HepG2 (cell line): ENCODE results near the gene UBL7. TPM values are rescaled to one million over a fixed set of nuclear protein-coding genes. Genes with fewer than 3 reads are reported as not detected.

ENCODE experiments used
- ATAC-seq: fragments of 200-7000 bp; cut with Tn5 transposase; 3 replicates; pipeline ENCODE4 v1.9.1; 2020; ENCODE audit warnings: mild to moderate bottlenecking, moderate library complexity
- BruUV-seq: library from RNA; stranded (reverse); fragments of 400-500 nt; replicated peaks from 2 replicates; lab custom pipeline; 2021; lab: Mats Ljungman, UMichigan
- CTCF ChIA-PET: fragments of 300-600 bp; formaldehyde crosslinking; extraction: SDS; loops from one replicate; lab custom pipeline; 2021; ENCODE audit warnings: low total read pairs, inconsistent platforms, low intra/inter-chr PET ratio; lab: Yijun Ruan, JAX
- POLR2A ChIA-PET: fragments of 350-600 bp; sonication (Branson Sonifier 250); formaldehyde crosslinking; loops from one replicate; lab custom pipeline; 2020; ENCODE audit warnings: antibody characterized with exemption, inconsistent platforms; lab: Yijun Ruan, JAX
- DNase-seq: peaks from one replicate; pipeline ENCODE4 v3.0.0-alpha.2; 2015; ENCODE audit warnings: low spot score
- FAIRE-seq: peaks from 3 replicates; lab custom pipeline; 2011; peaks lifted over from hg19 to GRCh38; lab: Jason Lieb, UNC
- H2AFZ ChIP-seq: one replicate; pipeline ENCODE4 v1.6.1; 2011; ENCODE audit warnings: low read length, inconsistent platforms
- H3K27ac ChIP-seq: fragments of 300-600 bp; 3 replicates; pipeline ENCODE4 v1.8.0; 2011; ENCODE audit warnings: mixed run types, mild to moderate bottlenecking, mixed read lengths, low read length, inconsistent platforms; ENCODE audit not compliant: insufficient read depth; ENCODE audit errors: extremely low read length
- H3K27me3 ChIP-seq, 2 experiments: fragments of 200-600 bp in 1 of 2; 2 replicates in 1 of 2; 3 replicates in 1 of 2; pipeline versions ENCODE4 v1.6.0 to v1.8.0; 2011; ENCODE audit warnings: low read length in 2 of 2, mild to moderate bottlenecking in 2 of 2, moderate library complexity in 2 of 2, inconsistent platforms in 1 of 2; ENCODE audit not compliant: insufficient read depth in 2 of 2, control insufficient read depth in 1 of 2
- H3K36me3 ChIP-seq, 2 experiments: fragments of 200-600 bp in 1 of 2; replicated peaks in 1 of 2; 2 replicates in 1 of 2; 3 replicates in 1 of 2; pipeline versions ENCODE4 v1.5.1 to v1.8.0; 2011; ENCODE audit warnings: low read length in 2 of 2, inconsistent platforms in 1 of 2; ENCODE audit not compliant: insufficient read depth in 2 of 2, control insufficient read depth in 1 of 2
- H3K4me1 ChIP-seq: 2 replicates; pipeline ENCODE4 v1.5.1; 2012; ENCODE audit warnings: low read length, inconsistent platforms; ENCODE audit not compliant: insufficient read depth
- H3K4me2 ChIP-seq: 2 replicates; pipeline ENCODE4 v1.6.0; 2011; ENCODE audit warnings: low read depth, low read length, inconsistent platforms
- H3K4me3 ChIP-seq, 3 experiments: fragments of 200-600 bp in 1 of 3; sonication (generic), shearing (Covaris generic) in 1 of 3; replicated peaks in 1 of 3; 2 replicates each; pipeline ENCODE4 v1.5.1; 2011 to 2016; ENCODE audit warnings: low read length in 3 of 3, inconsistent platforms in 2 of 3, low read depth in 2 of 3, mild to moderate bottlenecking in 2 of 3, control low read depth in 1 of 3, mixed read lengths in 1 of 3; ENCODE audit not compliant: insufficient read depth in 1 of 3
- H3K79me2 ChIP-seq: one replicate; pipeline ENCODE4 v1.6.1; 2011; ENCODE audit warnings: low read length, inconsistent platforms; ENCODE audit not compliant: insufficient read depth
- H3K9ac ChIP-seq: 2 replicates; pipeline ENCODE4 v1.6.0; 2011; ENCODE audit warnings: mild to moderate bottlenecking, low read depth, low read length, inconsistent platforms; ENCODE audit not compliant: insufficient read depth
- H3K9me3 ChIP-seq: 2 replicates; pipeline ENCODE4 v1.5.1; 2012; ENCODE audit warnings: mild to moderate bottlenecking, low read length
- H4K20me1 ChIP-seq: 2 replicates; pipeline ENCODE4 v1.6.0; 2011; ENCODE audit warnings: inconsistent platforms, mild to moderate bottlenecking, low read length, moderate library complexity; ENCODE audit not compliant: insufficient read depth
- AKAP8 ChIP-seq: sonication (generic); formaldehyde crosslinking; IDR thresholded peaks from 2 replicates; pipeline ENCODE4 v1.5.1; 2020; ENCODE audit warnings: mild to moderate bottlenecking, missing genetic modification reagents
- ASH2L ChIP-seq: fragments of 300-600, 200-600 bp; sonication (generic); IDR thresholded peaks from 2 replicates; pipeline ENCODE4 v1.7.0; 2017; ENCODE audit warnings: low read depth, mild to moderate bottlenecking, moderate library complexity, mixed read lengths, low read length; ENCODE audit not compliant: insufficient read length
- EZH2 ChIP-seq: conservative IDR thresholded peaks from 2 replicates; pipeline ENCODE4 v1.6.1; 2012; ENCODE audit warnings: mild to moderate bottlenecking, low read depth, low read length, moderate library complexity
- FOXJ3 ChIP-seq: sonication (generic); formaldehyde crosslinking; IDR thresholded peaks from 2 replicates; pipeline ENCODE4 v1.4.0; 2020; ENCODE audit warnings: missing genetic modification reagents, mild to moderate bottlenecking, borderline replicate concordance
- FOXM1 ChIP-seq: sonication (generic); formaldehyde crosslinking; IDR thresholded peaks from 2 replicates; pipeline ENCODE4 v1.5.0; 2020; ENCODE audit warnings: missing genetic modification reagents
- GTF3A ChIP-seq: sonication (generic); formaldehyde crosslinking; conservative IDR thresholded peaks from 2 replicates; pipeline ENCODE4 v1.4.0; 2020; ENCODE audit warnings: mild to moderate bottlenecking, missing genetic modification reagents
- MBNL3 ChIP-seq: fragments of 250-450 bp; sonication (Bioruptor Pico); conservative IDR thresholded peaks from 2 replicates; pipeline ENCODE4 v1.8.0; 2022; ENCODE audit warnings: mild to moderate bottlenecking, inconsistent platforms
- MYNN ChIP-seq: sonication (generic); formaldehyde crosslinking; IDR thresholded peaks from 2 replicates; pipeline ENCODE4 v1.4.0; 2020; ENCODE audit warnings: mild to moderate bottlenecking, low read depth, missing genetic modification reagents
- NFE2L1 ChIP-seq: sonication (generic); formaldehyde crosslinking; IDR thresholded peaks from 2 replicates; pipeline ENCODE4 v1.4.0; 2020; ENCODE audit warnings: missing genetic modification reagents, mild to moderate bottlenecking, borderline replicate concordance
- NPAS2 ChIP-seq: sonication (generic); formaldehyde crosslinking; IDR thresholded peaks from 2 replicates; pipeline ENCODE4 v1.8.0; 2022; ENCODE audit warnings: mild to moderate bottlenecking, missing genetic modification reagents, borderline replicate concordance
- NRL ChIP-seq: sonication (generic); formaldehyde crosslinking; IDR thresholded peaks from 2 replicates; pipeline ENCODE4 v1.5.0; 2020; ENCODE audit warnings: missing genetic modification reagents, mild to moderate bottlenecking, moderate library complexity, borderline replicate concordance
- PLRG1 ChIP-seq: fragments of 450-650 bp; conservative IDR thresholded peaks from 2 replicates; pipeline ENCODE4 v1.6.1; 2016
- SNAI1 ChIP-seq: sonication (generic); formaldehyde crosslinking; IDR thresholded peaks from 2 replicates; pipeline ENCODE4 v1.5.0; 2020; ENCODE audit warnings: mild to moderate bottlenecking, missing genetic modification reagents, borderline replicate concordance
- SP140L ChIP-seq: sonication (generic); formaldehyde crosslinking; IDR thresholded peaks from 2 replicates; pipeline ENCODE4 v1.4.0; 2020; ENCODE audit warnings: missing genetic modification reagents, borderline replicate concordance
- SP5 ChIP-seq: IDR thresholded peaks from 2 replicates; pipeline ENCODE4 v1.6.1; 2016; ENCODE audit warnings: low read depth, borderline replicate concordance
- TARDBP ChIP-seq: sonication (generic); formaldehyde crosslinking; IDR thresholded peaks from 2 replicates; pipeline ENCODE4 v1.8.0; 2022; ENCODE audit warnings: mild to moderate bottlenecking, missing genetic modification reagents
- ZBTB8A ChIP-seq: sonication (generic); formaldehyde crosslinking; IDR thresholded peaks from 2 replicates; pipeline ENCODE4 v1.4.0; 2020; ENCODE audit warnings: mild to moderate bottlenecking, low read depth, missing genetic modification reagents, borderline replicate concordance
- ZFP36L2 ChIP-seq: sonication (generic); formaldehyde crosslinking; IDR thresholded peaks from 2 replicates; pipeline ENCODE4 v1.4.0; 2020; ENCODE audit warnings: missing genetic modification reagents
- ZMYM4 ChIP-seq: sonication (generic); formaldehyde crosslinking; IDR thresholded peaks from 2 replicates; pipeline ENCODE4 v1.8.1; 2023; ENCODE audit warnings: mild to moderate bottlenecking, missing genetic modification reagents
- ZNF143 ChIP-seq: sonication (generic); formaldehyde crosslinking; IDR thresholded peaks from 2 replicates; pipeline ENCODE4 v1.4.0; 2020; ENCODE audit warnings: missing genetic modification reagents
- ZNF530 ChIP-seq: sonication (generic); formaldehyde crosslinking; IDR thresholded peaks from 2 replicates; pipeline ENCODE4 v1.5.0; 2020; ENCODE audit warnings: low read depth, mild to moderate bottlenecking, missing genetic modification reagents
- ZNF605 ChIP-seq: sonication (generic); formaldehyde crosslinking; IDR thresholded peaks from 2 replicates; pipeline ENCODE4 v1.8.0; 2022; ENCODE audit warnings: mild to moderate bottlenecking, missing genetic modification reagents
- ZNF883 ChIP-seq: sonication (generic); formaldehyde crosslinking; IDR thresholded peaks from 2 replicates; pipeline ENCODE4 v1.5.1; 2020; ENCODE audit warnings: mild to moderate bottlenecking, missing genetic modification reagents; ENCODE audit errors: not compliant biosample characterization
- ZSCAN21 ChIP-seq: sonication (generic); formaldehyde crosslinking; IDR thresholded peaks from 2 replicates; pipeline ENCODE4 v1.8.0; 2022; ENCODE audit warnings: mild to moderate bottlenecking, missing genetic modification reagents, moderate library complexity, borderline replicate concordance
- WGBS: methylation state at CpG from one replicate; pipeline ENCODE4 v1.1.6; 2017; ENCODE audit warnings: low lambda C conversion rate; 5-methylcytosine and 5-hydroxymethylcytosine counted together
- in situ Hi-C: cut with HindIII; loops from 2 replicates; pipeline ENCODE4 v1.10.0; 2017; ENCODE audit warnings: low pct_unique_long_range_greater_than_20kb; ENCODE audit not compliant: extremely low pct_ligation_motif_present
- intact Hi-C: fragments of 100-400 bp; cut with micrococcal nuclease; formaldehyde crosslinking; loops from one replicate; pipeline ENCODE4 v1.10.0; 2022; ENCODE audit not compliant: unreplicated experiment
- polyA plus RNA-seq, 8 experiments: library from polyadenylated mRNA; depleted of rRNA in 3 of 8; stranded (reverse) in 7 of 8; unstranded in 1 of 8; fragments of >200 nt; fragmentation: Illumina TruSeq in 4 of 8; extraction: Trizol in 4 of 8; gene quantifications; 2 replicates each; pipeline versions ENCODE4 v1.2.1 to v1.2.3, GENCODE V29; 2011 to 2016; ENCODE audit warnings: low read depth in 4 of 8, missing spikeins in 1 of 8, mixed read lengths in 1 of 8; ENCODE audit not compliant: insufficient read depth in 1 of 8
- total RNA-seq, 5 experiments: library from RNA; depleted of rRNA; stranded (reverse); fragments of >200 nt; fragmentation: Illumina TruSeq; extraction: Trizol; gene quantifications; 2 replicates each; pipeline ENCODE4 v1.2.3, GENCODE V29; 2016; ENCODE audit warnings: low read depth in 1 of 5

Gene UBL7
- total and polyA plus RNA-seq, 2 of the 13 experiments (the other 11 are each of a cell fraction or from before 2014, with no cell fraction given): 55.0 to 63.5 TPM

- 94% methylated on average over 4 of the region's 4 CpGs for WGBS
- DNase-seq: no peak
- in situ Hi-C loops: no loop called here
- H3K27ac ChIP-seq: no peak overlapping the region
- FAIRE-seq: no peak
- TF ChIP-seq EZH2 (no peak), PLRG1 (no peak), GTF3A (CRISPR knock-in tag) (no peak), SNAI1 (CRISPR knock-in tag) (no peak), MYNN (CRISPR knock-in tag) (no peak), ZNF530 (CRISPR knock-in tag) (no peak), ZNF605 (CRISPR knock-in tag) (no peak), ZMYM4 (CRISPR knock-in tag) (no peak), ZSCAN21 (CRISPR knock-in tag) (no peak)
- TF ChIP-seq, all 625 proteins: peak for 0
- ChIA-PET CTCF (no interaction called here), POLR2A (no interaction called here)
- intact Hi-C loops: no loop called here
- ATAC-seq: no peak
- Histone ChIP-seq H3K27me3 (no peaks in the 10 kb centered on the region), H3K4me2 (no peak overlapping the region), H3K36me3 (no peaks in the 10 kb centered on the region), H3K79me2 (no peaks in the 10 kb centered on the region), H3K4me1 (peaks cover 10% of the 10 kb centered on the region), H2AFZ (no peak overlapping the region), H3K9ac (no peak overlapping the region), H4K20me1 (no peaks in the 10 kb centered on the region), H3K9me3 (no peaks in the 10 kb centered on the region), H3K4me3 (no peak overlapping the region)
- no TSS peak for BruUV-seq
Measured at GRCh38 chr15:74504836-74505235, 43.9 kb upstream of the UBL7 start.

- H3K27ac ChIP-seq: no peak overlapping the region
- ATAC-seq (no peak), DNase-seq (no peak), FAIRE-seq (no peak)
- H3K4me3 ChIP-seq: no peak overlapping the region
- H3K36me3 ChIP-seq: no peaks in the 10 kb centered on the region
- 78% methylated on average over 3 of the region's 3 CpGs for WGBS
- ChIA-PET POLR2A (no interaction called here), CTCF (no interaction called here)
- intact Hi-C loops: no loop called here
- H2AFZ ChIP-seq: no peak overlapping the region
- no peaks in the 10 kb centered on the region for H3K9me3 ChIP-seq
- no peak overlapping the region for H3K4me2 ChIP-seq
- peaks cover 10% of the 10 kb centered on the region for H3K4me1 ChIP-seq
- no TSS peak for BruUV-seq
- H4K20me1 ChIP-seq: no peaks in the 10 kb centered on the region
- in situ Hi-C loops: no loop called here
- H3K27me3 ChIP-seq: no peaks in the 10 kb centered on the region
- H3K9ac ChIP-seq: no peak overlapping the region
- H3K79me2 ChIP-seq: no peaks in the 10 kb centered on the region
- TF ChIP-seq AKAP8 (CRISPR knock-in tag): no peak
- no peak for TF ChIP-seq SP5 (CRISPR knock-in tag)
- no peak for TF ChIP-seq ASH2L
- TF ChIP-seq NPAS2: no peak
- TF ChIP-seq ZBTB8A (CRISPR knock-in tag): no peak
- TF ChIP-seq TARDBP (CRISPR knock-in tag): no peak
- TF ChIP-seq MBNL3: no peak
- no peak for TF ChIP-seq ZNF143
- TF ChIP-seq FOXM1 (CRISPR knock-in tag): no peak
- TF ChIP-seq ZFP36L2 (CRISPR knock-in tag): no peak
- TF ChIP-seq SP140L: no peak
- no peak for TF ChIP-seq NFE2L1 (CRISPR knock-in tag)
- TF ChIP-seq NRL (CRISPR knock-in tag): no peak
- no peak for TF ChIP-seq ZNF883 (CRISPR knock-in tag)
- no peak for TF ChIP-seq FOXJ3
Measured at GRCh38 chr15:74504418-74504817, 43.5 kb upstream of the UBL7 start.
